DND-41 (cell line): ENCODE results near the gene ACAP1.
"Not testable (repeated sequence)": the region's sequence is repeated elsewhere in the genome, so short reads cannot be mapped to it uniquely, and the experiment has no call there.

Source experiments
- CTCF ChIP-seq: IDR thresholded peaks from 2 replicates; pipeline ENCODE4 v1.5.1; 2012; ENCODE audit warnings: borderline replicate concordance, low read length, moderate library complexity, mild to moderate bottlenecking; ENCODE audit not compliant: poor library complexity, severe bottlenecking; ENCODE audit errors: extremely low read depth
- EZH2 ChIP-seq: IDR thresholded peaks from 3 replicates; pipeline ENCODE4 v1.6.1; 2012; ENCODE audit warnings: borderline replicate concordance, low read depth, mild to moderate bottlenecking, moderate library complexity, low read length, inconsistent platforms; ENCODE audit not compliant: severe bottlenecking

GRCh38 chr17:7335765-7336164 is 564 bp upstream of the ACAP1 start:
- not testable (repeated sequence) for TF ChIP-seq CTCF, EZH2
